Spleen (tissue), 11 donors: Measurements from ENCODE around the gene FBP2. TPM values are rescaled to one million over a fixed set of nuclear protein-coding genes. Genes with fewer than 3 reads are reported as not detected.
"Not testable (repeated sequence)": the region's sequence is repeated elsewhere in the genome, so short reads cannot be mapped to it uniquely, and the experiment has no call there.

Source experiments
- DNase-seq: peaks from one replicate; pipeline ENCODE4 v3.0.0-alpha.2; 2020
- H3K27ac ChIP-seq, 8 donors: fragments of 200-600 bp; sonication (generic) in 7 of 8; 1 replicate in 4 of 8; 2 replicates in 4 of 8; pipeline versions ENCODE4 v1.5.0 to v1.8.0; 2016 to 2021; ENCODE audit warnings: inconsistent platforms in 4 of 8, mild to moderate bottlenecking in 4 of 8, moderate library complexity in 1 of 8
- H3K27me3 ChIP-seq, 7 donors: fragments of 200-600 bp; sonication (generic) in 6 of 7; replicated peaks in 1 of 7; 1 replicate in 4 of 7; 2 replicates in 3 of 7; pipeline versions ENCODE4 v1.5.0 to v1.8.0; 2016 to 2021; ENCODE audit warnings: inconsistent platforms in 3 of 7, mild to moderate bottlenecking in 1 of 7
- H3K36me3 ChIP-seq, 6 donors: fragments of 200-600 bp; sonication (generic) in 5 of 6; 1 replicate in 4 of 6; 2 replicates in 2 of 6; pipeline versions ENCODE4 v1.5.0 to v1.8.0; 2016 to 2021; ENCODE audit warnings: inconsistent platforms in 2 of 6
- H3K4me1 ChIP-seq, 6 donors: fragments of 200-600 bp; sonication (generic) in 5 of 6; 1 replicate in 3 of 6; 2 replicates in 3 of 6; pipeline versions ENCODE4 v1.5.0 to v1.8.0; 2016 to 2021; ENCODE audit warnings: inconsistent platforms in 3 of 6
- H3K4me3 ChIP-seq, 8 donors: fragments of 200-600 bp; sonication (generic) in 7 of 8; 1 replicate in 4 of 8; 2 replicates in 4 of 8; pipeline versions ENCODE4 v1.5.0 to v1.8.0; 2016 to 2021; ENCODE audit warnings: inconsistent platforms in 4 of 8, mild to moderate bottlenecking in 4 of 8, moderate library complexity in 2 of 8
- H3K9me3 ChIP-seq, 8 donors: fragments of 200-600 bp; sonication (generic) in 7 of 8; 1 replicate in 4 of 8; 2 replicates in 4 of 8; pipeline versions ENCODE4 v1.5.0 to v1.8.0; 2016 to 2021; ENCODE audit warnings: inconsistent platforms in 4 of 8
- CTCF ChIP-seq, 11 experiments: fragments of 200-600 bp in 7 of 11; fragments of 450-650 bp in 4 of 11; sonication (generic) in 4 of 11; IDR thresholded peaks in 8 of 11; conservative IDR thresholded peaks in 3 of 11; 1 replicate in 7 of 11; 2 replicates in 4 of 11; pipeline versions ENCODE4 v1.4.0 to v1.8.0; 2016 to 2021; ENCODE audit warnings: antibody characterized with exemption in 11 of 11, inconsistent platforms in 4 of 11, mild to moderate bottlenecking in 1 of 11
- POLR2A ChIP-seq, 3 donors: fragments of 450-650 bp; IDR thresholded peaks; one replicate each; pipeline ENCODE4 v1.5.1; 2017; ENCODE audit warnings: antibody characterized with exemption in 3 of 3, mild to moderate bottlenecking in 1 of 3
- POLR2AphosphoS5 ChIP-seq, 3 donors: sonication (generic); formaldehyde crosslinking; IDR thresholded peaks; one replicate each; pipeline ENCODE4 v1.5.1; 2017; ENCODE audit warnings: antibody characterized with exemption in 3 of 3
- WGBS, 5 donors: extraction: QIAGEN DNeasy Blood & Tissue Kit in 3 of 5; methylation state at CpG; one replicate each; pipeline versions ENCODE4 v1.1.5 to v1.1.7; 2013 to 2018; 5-methylcytosine and 5-hydroxymethylcytosine counted together
- intact Hi-C: fragments of 100-400 bp; cut with DNase I; formaldehyde crosslinking; loops from one replicate; pipeline ENCODE4 v1.15.0; 2023; ENCODE audit warnings: low total_unique reads
- polyA plus RNA-seq, 3 donors: library from polyadenylated mRNA; stranded (reverse); fragments of 200-250 nt; gene quantifications; one replicate each; pipeline ENCODE4 v1.2.1, GENCODE V29; 2013
- total RNA-seq, 7 donors: library from RNA; depleted of rRNA in 3 of 7; stranded (reverse); fragments of >200 nt in 3 of 7; fragmentation: NEBNext Ultra II Directional in 4 of 7; extraction: Animal tissue kit (Norgen Biotek cat#: 25700) in 4 of 7; gene quantifications; one replicate each; pipeline versions ENCODE4 v1.1.0 to v1.2.1, GENCODE V29; 2016 to 2021
- donor health status: healthy with polysubstance abuse.
- donor health status: DM: no; HTN: no; CAD: no; lungs with moderate emphysema.
- donor health status: DM: no; HTN: no; CAD: no.
- donor health status: Bipolar disorder and iron deficiency.
- donor health status: healthy.
- donor health status: DM: no; HTN: no; CAD: no.
- donor health status: DM: yes; HTN: yes; CAD: no.

FBP2 gene
- total and polyA plus RNA-seq, 10 donors: 0.06 to 0.50 TPM; not detected in 8

GRCh38 chr9:94567271-94567670 is 26.4 kb downstream of the FBP2 start:
- intact Hi-C loops: no loop called here
- H3K4me3 ChIP-seq: no peak overlapping the region
- H3K4me1 ChIP-seq: no peaks in the 10 kb centered on the region
- WGBS, 5 donors: 83 to 96% (median 89%) methylated on average over 2 of the region's 2 CpGs
- H3K27me3 ChIP-seq: peaks cover 0 to 12% (median 0%) of the 10 kb centered on the region in 7 donors
- H3K36me3 ChIP-seq: no peaks in the 10 kb centered on the region
- TF ChIP-seq CTCF (IDR thresholded peaks at IDR 0.05 in 8 of 11, conservative IDR thresholded peaks at IDR 0.05 in 3 of 11) (no peak), POLR2A (IDR thresholded peaks at IDR 0.05) (no peak), POLR2AphosphoS5 (IDR thresholded peaks at IDR 0.05) (no peak)
- no peak for DNase-seq
- no peaks in the 10 kb centered on the region for H3K9me3 ChIP-seq
- H3K27ac ChIP-seq: no peak overlapping the region

DNA sequence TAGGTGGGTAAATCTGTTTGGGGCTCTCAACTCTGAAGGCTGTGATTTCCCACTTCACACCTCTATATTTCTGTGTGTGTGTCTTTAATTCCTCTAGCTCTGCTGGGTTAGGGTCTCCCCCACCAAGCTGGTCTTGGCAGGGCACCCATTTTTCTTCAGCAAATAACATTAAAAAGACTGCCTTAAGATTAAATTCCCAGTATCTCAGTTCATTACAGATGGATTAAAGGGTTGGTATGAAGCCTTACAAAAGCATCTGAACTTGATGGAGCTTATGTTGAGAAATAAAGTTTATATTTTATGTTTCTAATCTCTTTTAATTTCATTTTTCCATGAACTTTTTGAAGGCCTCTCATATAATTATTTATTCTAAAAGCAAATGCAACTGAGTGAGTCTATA is 27.1 kb downstream of the FBP2 start:
- Histone ChIP-seq H3K27me3 (peaks cover 0 to 7% (median 0%) of the 10 kb centered on the region in 7 donors), H3K9me3 (no peaks in the 10 kb centered on the region), H3K4me1 (no peaks in the 10 kb centered on the region), H3K27ac (no peak overlapping the region), H3K36me3 (no peaks in the 10 kb centered on the region), H3K4me3 (no peak overlapping the region)
- intact Hi-C loops: no loop called here
- TF ChIP-seq POLR2AphosphoS5 (IDR thresholded peaks at IDR 0.05): no peak
- TF ChIP-seq POLR2A (IDR thresholded peaks at IDR 0.05): no peak
- TF ChIP-seq CTCF (IDR thresholded peaks at IDR 0.05 in 8 of 11, conservative IDR thresholded peaks at IDR 0.05 in 3 of 11): no peak
- DNase-seq: no peak

DNA sequence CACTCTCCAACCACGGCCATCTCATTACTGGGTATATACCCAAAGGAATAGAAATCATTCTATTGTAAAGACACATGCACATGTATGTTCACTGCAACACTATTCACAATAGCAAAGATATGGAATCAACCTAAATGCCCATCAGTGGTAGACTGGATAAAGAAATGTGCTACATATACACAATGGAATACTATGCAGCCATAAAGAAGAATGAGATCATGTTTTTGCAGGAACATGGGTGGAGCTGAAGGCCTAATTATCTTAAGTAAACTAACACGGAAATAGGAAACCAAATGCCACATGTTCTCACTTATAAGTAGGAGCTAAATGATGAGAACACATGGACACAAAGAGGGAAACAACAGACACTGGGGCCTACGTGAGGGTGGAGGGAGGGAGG is 29.3 kb downstream of the FBP2 start:
- WGBS, 5 donors: 55 to 80% (median 76%) methylated on average over 3 of the region's 3 CpGs
- H3K36me3 ChIP-seq, H3K4me1 ChIP-seq, H3K9me3 ChIP-seq, H3K27me3 ChIP-seq, DNase-seq, H3K27ac ChIP-seq, intact Hi-C loops, H3K4me3 ChIP-seq: not testable (repeated sequence)

DNA sequence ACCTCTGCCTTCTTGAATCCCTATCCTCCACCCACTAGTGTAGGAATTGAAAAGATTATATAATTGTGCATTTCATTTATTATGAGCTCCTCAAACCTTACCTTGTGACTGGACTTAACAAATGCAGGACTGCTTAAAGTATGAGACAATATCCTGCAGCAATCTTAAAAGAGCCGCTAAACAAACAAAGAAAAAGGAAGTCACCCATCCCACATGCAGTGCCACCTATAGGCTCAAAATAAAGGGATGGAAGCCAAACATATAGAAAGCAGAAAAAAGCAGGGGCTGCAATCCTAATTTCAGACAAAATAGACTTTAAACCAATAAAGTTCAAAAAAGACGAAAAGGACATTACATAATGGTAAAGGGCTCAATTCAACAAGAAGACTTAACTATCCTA is 30.1 kb downstream of the FBP2 start:
- 48 to 62% (median 59%) methylated on average over 2 of the region's 2 CpGs for WGBS, 5 donors
- TF ChIP-seq POLR2AphosphoS5 (IDR thresholded peaks at IDR 0.05): no peak
- no peak for TF ChIP-seq POLR2A (IDR thresholded peaks at IDR 0.05)
- no peak for TF ChIP-seq CTCF (IDR thresholded peaks at IDR 0.05 in 8 of 11, conservative IDR thresholded peaks at IDR 0.05 in 3 of 11)

DNA sequence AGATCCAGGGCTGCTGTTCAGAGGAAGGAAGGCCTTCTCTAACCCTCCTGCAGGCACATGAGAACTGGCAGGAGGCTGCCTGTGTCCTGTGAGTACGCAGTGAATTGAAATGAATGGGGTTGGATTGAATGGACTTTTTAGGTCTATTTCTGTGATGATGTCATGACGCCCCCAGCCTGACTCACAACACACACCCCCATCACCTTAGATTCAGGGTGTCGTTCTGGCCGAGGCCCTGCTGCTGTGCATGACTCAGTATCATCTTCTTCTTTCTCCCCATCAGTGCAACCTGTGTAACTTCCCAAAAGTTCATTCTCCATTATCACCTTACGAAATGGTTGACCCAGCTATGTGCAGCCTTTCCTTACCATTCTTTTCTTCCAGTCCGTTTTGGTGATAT is 33.4 kb downstream of the FBP2 start:
- intact Hi-C loops: no loop called here
- WGBS, 5 donors: 85 to 94% (median 93%) methylated on average over 6 of the region's 6 CpGs
- no peaks in the 10 kb centered on the region for H3K9me3 ChIP-seq
- H3K4me3 ChIP-seq: no peak overlapping the region
- DNase-seq: no peak
- TF ChIP-seq POLR2AphosphoS5 (IDR thresholded peaks at IDR 0.05): no peak
- TF ChIP-seq POLR2A (IDR thresholded peaks at IDR 0.05): no peak
- TF ChIP-seq CTCF (IDR thresholded peaks at IDR 0.05 in 8 of 11, conservative IDR thresholded peaks at IDR 0.05 in 3 of 11): no peak
- H3K27ac ChIP-seq: no peak overlapping the region
- no peaks in the 10 kb centered on the region for H3K4me1 ChIP-seq
- peaks cover 0 to 5% (median 0%) of the 10 kb centered on the region in 7 donors for H3K27me3 ChIP-seq
- no peaks in the 10 kb centered on the region for H3K36me3 ChIP-seq

More for the DNA sequence above, 30.1 kb downstream of the FBP2 start:
- Histone ChIP-seq H3K27me3 (peaks cover 0 to 5% (median 0%) of the 10 kb centered on the region in 7 donors), H3K4me1 (no peaks in the 10 kb centered on the region), H3K36me3 (no peaks in the 10 kb centered on the region), H3K27ac (no peak overlapping the region), H3K4me3 (no peak overlapping the region), H3K9me3 (no peaks in the 10 kb centered on the region)
- DNase-seq: no peak
- intact Hi-C loops: no loop called here
